Tibial nerve (tissue), 3 donors: Measurements from ENCODE around the gene CORIN.

Source experiments
- POLR2A ChIP-seq, 2 donors: fragments of 450-650 bp; IDR thresholded peaks; one replicate each; pipeline ENCODE4 v1.6.1; 2017; ENCODE audit warnings: antibody characterized with exemption in 2 of 2, mild to moderate bottlenecking in 2 of 2, moderate library complexity in 2 of 2
- TF ChIP-seq, protein P1 (sequence below), 5 experiments: fragments of 200-600 bp in 3 of 5; fragments of 450-650 bp in 2 of 5; sonication (generic) in 3 of 5; IDR thresholded peaks; one replicate each; pipeline ENCODE4 v1.5.1; 2016 to 2019; ENCODE audit warnings: antibody characterized with exemption in 5 of 5, mild to moderate bottlenecking in 3 of 5, moderate library complexity in 2 of 5

GRCh38 chr4:47669946-47670345 lies 167.9 kb downstream of the CORIN start:
- TF ChIP-seq, protein P1, sequence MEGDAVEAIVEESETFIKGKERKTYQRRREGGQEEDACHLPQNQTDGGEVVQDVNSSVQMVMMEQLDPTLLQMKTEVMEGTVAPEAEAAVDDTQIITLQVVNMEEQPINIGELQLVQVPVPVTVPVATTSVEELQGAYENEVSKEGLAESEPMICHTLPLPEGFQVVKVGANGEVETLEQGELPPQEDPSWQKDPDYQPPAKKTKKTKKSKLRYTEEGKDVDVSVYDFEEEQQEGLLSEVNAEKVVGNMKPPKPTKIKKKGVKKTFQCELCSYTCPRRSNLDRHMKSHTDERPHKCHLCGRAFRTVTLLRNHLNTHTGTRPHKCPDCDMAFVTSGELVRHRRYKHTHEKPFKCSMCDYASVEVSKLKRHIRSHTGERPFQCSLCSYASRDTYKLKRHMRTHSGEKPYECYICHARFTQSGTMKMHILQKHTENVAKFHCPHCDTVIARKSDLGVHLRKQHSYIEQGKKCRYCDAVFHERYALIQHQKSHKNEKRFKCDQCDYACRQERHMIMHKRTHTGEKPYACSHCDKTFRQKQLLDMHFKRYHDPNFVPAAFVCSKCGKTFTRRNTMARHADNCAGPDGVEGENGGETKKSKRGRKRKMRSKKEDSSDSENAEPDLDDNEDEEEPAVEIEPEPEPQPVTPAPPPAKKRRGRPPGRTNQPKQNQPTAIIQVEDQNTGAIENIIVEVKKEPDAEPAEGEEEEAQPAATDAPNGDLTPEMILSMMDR (IDR thresholded peaks at IDR 0.05) = no peak
- no peak for TF ChIP-seq POLR2A (IDR thresholded peaks at IDR 0.05)
